Spinal cord (tissue), 10 donors: ENCODE results near the gene S100A7A. TPM values are rescaled to one million over a fixed set of nuclear protein-coding genes. Genes with fewer than 3 reads are reported as not detected.
"Not testable (repeated sequence)": the region's sequence is repeated elsewhere in the genome, so short reads cannot be mapped to it uniquely, and the experiment has no call there.

ENCODE experiments used
- DNase-seq, 6 donors: peaks; one replicate each; pipeline versions ENCODE4 v3.0.0 to v3.0.0-alpha.2; 2013 to 2015; ENCODE audit warnings: low spot score in 6 of 6, low read depth in 4 of 6
- H3K27ac ChIP-seq: one replicate; pipeline ENCODE4 v1.5.1; 2013; ENCODE audit warnings: low read depth, low read length, control low read depth
- H3K27me3 ChIP-seq: one replicate; pipeline ENCODE4 v1.6.1; 2013; ENCODE audit warnings: low read length; ENCODE audit not compliant: control insufficient read depth, insufficient read depth
- H3K36me3 ChIP-seq: one replicate; pipeline ENCODE4 v1.6.1; 2013; ENCODE audit warnings: low read length; ENCODE audit not compliant: control insufficient read depth, insufficient read depth
- H3K4me1 ChIP-seq: one replicate; pipeline ENCODE4 v1.6.1; 2013; ENCODE audit warnings: low read length; ENCODE audit not compliant: control insufficient read depth, insufficient read depth
- H3K4me3 ChIP-seq: one replicate; pipeline ENCODE4 v1.5.1; 2013; ENCODE audit warnings: low read depth, low read length, control low read depth
- H3K9me3 ChIP-seq: one replicate; pipeline ENCODE4 v1.6.1; 2013; ENCODE audit warnings: low read length; ENCODE audit not compliant: control insufficient read depth, insufficient read depth
- WGBS: methylation state at CpG from one replicate; pipeline ENCODE4 v1.1.5; 2013; ENCODE audit warnings: missing lambda C conversion rate; ENCODE audit not compliant: insufficient coverage; 5-methylcytosine and 5-hydroxymethylcytosine counted together
- polyA plus RNA-seq, 2 donors: library from polyadenylated mRNA; unstranded; fragments of 120-200 nt; gene quantifications; one replicate each; pipeline ENCODE4 v1.2.1, GENCODE V29; 2013; ENCODE audit not compliant: insufficient read length in 2 of 2
- total RNA-seq, 2 donors: library from RNA; depleted of rRNA in 1 of 2; stranded (reverse); fragments of 120-200 nt in 1 of 2; fragments of >200 nt in 1 of 2; gene quantifications; one replicate each; pipeline versions ENCODE4 v1.2.3 to v1.2.4, GENCODE V29; 2013 to 2014
- donor health status: healthy.

The S100A7A gene
- total and polyA plus RNA-seq, 4 donors = not detected

DNA sequence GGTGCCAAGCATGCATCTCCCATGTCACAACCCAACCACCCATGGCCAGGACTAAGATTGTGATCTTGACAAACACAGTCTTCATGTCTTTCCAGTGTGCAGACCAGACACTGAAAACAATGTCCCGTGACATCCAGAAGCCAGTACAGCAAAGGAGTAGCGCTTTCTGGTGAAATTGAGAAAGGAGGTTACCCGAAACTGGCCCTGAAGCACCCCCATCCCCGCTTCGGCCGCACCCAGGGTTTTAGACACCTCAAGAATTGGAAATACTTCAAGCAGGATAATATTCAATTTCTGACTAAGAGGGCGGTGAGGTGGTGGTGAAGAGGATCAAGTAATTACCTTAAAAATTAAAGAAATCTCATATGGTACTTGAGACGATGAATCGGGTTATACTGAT lies 14.9 kb upstream of the S100A7A start:
- Histone ChIP-seq H3K4me3 (no peak overlapping the region), H3K4me1 (no peaks in the 10 kb centered on the region), H3K27ac (no peak overlapping the region), H3K9me3 (no peaks in the 10 kb centered on the region), H3K27me3 (no peaks in the 10 kb centered on the region), H3K36me3 (no peaks in the 10 kb centered on the region)
- no peak for DNase-seq
- WGBS = 93% methylated on average over 2 of the region's 9 CpGs

DNA sequence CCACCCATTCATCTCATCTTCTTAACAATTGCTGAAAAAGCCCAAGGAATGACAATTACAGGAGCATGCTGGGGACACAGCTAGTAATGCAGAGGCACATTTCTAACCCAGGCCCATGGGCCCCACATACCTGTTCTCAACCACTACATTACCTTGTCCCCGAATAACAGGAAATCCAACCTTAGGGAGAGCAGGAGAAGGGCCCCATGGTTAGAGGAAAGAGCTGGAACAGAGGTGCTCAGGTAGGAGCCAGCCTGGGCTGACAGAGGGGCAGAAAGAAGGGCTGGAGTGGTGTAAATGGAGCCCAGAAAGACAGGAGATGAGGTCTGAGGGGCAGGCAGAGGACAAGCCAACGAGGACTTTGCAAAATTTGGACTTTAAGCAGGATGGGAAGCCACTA lies 14.1 kb upstream of the S100A7A start:
- no peaks in the 10 kb centered on the region for H3K9me3 ChIP-seq
- 50% methylated on average over 1 of the region's 2 CpGs for WGBS
- no peak for DNase-seq

DNA sequence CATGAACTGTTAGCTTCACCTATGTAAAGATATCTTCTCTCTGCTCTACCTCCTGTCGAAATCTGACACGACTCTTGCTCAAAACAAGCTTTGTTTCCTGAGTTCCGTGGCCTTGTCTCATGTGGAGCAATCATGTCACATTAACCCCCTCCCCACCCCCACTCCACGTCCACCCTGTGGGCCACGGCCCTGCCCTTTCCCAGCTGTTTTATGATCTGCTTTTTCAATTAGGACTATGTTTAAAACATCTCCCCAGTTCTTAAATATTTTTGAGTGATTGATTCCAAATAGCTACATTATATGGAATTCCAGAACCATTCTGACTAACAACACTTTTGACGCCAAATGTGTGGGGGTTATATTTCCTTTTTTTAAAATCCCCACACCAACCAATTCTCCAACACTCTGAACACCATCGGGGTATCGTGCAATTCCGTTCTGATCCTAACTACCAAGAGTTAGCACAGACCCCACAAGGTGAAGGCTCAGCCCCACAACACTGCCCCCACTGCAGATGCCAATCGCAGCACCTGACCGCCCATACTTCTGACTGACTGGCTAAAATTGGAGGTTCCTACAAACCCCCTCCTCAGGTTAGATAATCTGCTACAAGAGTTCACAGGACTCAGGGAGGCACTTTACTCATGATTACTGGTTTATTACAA lies 12.8 kb upstream of the S100A7A start:
- H3K4me1 ChIP-seq = no peaks in the 10 kb centered on the region
- no peak overlapping the region for H3K27ac ChIP-seq
- H3K4me3 ChIP-seq = no peak overlapping the region
- WGBS = 86% methylated on average over 8 of the region's 11 CpGs
- no peaks in the 10 kb centered on the region for H3K27me3 ChIP-seq
- DNase-seq = no peak
- no peaks in the 10 kb centered on the region for H3K9me3 ChIP-seq
- no peaks in the 10 kb centered on the region for H3K36me3 ChIP-seq

More for the DNA sequence above, 14.1 kb upstream of the S100A7A start:
- H3K27me3 ChIP-seq = no peaks in the 10 kb centered on the region
- no peak overlapping the region for H3K27ac ChIP-seq
- H3K4me1 ChIP-seq = no peaks in the 10 kb centered on the region
- H3K36me3 ChIP-seq = no peaks in the 10 kb centered on the region
- H3K4me3 ChIP-seq = no peak overlapping the region

GRCh38 chr1:153404086-153404635 lies 12.2 kb upstream of the S100A7A start:
- no peaks in the 10 kb centered on the region for H3K9me3 ChIP-seq
- no peaks in the 10 kb centered on the region for H3K27me3 ChIP-seq
- H3K36me3 ChIP-seq = no peaks in the 10 kb centered on the region
- no peak overlapping the region for H3K27ac ChIP-seq
- no peaks in the 10 kb centered on the region for H3K4me1 ChIP-seq
- no peak overlapping the region for H3K4me3 ChIP-seq
- DNase-seq = no peak
- 71% methylated on average over 5 of the region's 7 CpGs for WGBS

GRCh38 chr1:153404768-153405167 lies 11.6 kb upstream of the S100A7A start:
- 50% methylated on average over 15 of the region's 15 CpGs for WGBS
- Histone ChIP-seq H3K27ac (no peak overlapping the region), H3K4me3 (no peak overlapping the region), H3K36me3 (no peaks in the 10 kb centered on the region), H3K4me1 (no peaks in the 10 kb centered on the region), H3K27me3 (no peaks in the 10 kb centered on the region), H3K9me3 (no peaks in the 10 kb centered on the region)
- no peak for DNase-seq

DNA sequence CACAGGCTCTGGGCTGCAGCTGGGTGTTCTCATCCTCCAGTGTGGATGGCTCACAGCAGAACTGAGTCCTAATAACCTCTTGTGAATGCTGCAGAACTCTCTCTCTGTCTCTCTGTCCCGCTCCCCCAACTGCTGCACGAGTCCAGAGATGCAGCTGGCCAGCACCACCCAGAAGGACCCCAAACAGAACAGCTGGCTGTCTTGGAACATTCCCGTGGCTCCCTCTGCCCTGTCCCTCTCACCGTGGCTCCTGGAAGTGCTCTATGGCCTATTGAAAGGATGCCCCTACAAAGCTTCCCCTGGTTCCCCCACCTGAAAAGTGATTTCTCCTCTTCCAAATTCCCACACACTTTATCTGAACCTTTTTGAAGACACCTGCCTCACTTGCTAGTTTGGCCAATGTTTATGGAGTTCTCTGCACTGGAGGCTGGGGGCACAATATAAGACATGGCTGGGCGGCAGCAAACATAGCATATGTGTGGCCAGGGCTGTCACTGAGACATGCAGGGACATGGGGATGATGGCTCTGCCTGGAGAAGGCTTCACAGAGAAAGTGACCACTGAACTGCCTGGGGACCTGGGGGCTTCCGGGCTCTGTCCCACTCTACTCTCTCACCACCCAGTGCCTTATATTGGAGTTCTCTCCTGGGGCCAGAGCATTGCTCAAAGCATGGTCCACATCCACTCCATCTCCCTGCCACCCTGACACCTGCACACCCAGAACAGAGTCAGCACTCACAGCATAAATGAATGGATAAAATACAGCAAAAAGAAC lies 10.3 kb upstream of the S100A7A start:
- DNase-seq, H3K4me3 ChIP-seq, H3K9me3 ChIP-seq, H3K27ac ChIP-seq, H3K27me3 ChIP-seq, H3K36me3 ChIP-seq, H3K4me1 ChIP-seq: not testable (repeated sequence)
- WGBS = 75% methylated on average over 6 of the region's 6 CpGs

DNA sequence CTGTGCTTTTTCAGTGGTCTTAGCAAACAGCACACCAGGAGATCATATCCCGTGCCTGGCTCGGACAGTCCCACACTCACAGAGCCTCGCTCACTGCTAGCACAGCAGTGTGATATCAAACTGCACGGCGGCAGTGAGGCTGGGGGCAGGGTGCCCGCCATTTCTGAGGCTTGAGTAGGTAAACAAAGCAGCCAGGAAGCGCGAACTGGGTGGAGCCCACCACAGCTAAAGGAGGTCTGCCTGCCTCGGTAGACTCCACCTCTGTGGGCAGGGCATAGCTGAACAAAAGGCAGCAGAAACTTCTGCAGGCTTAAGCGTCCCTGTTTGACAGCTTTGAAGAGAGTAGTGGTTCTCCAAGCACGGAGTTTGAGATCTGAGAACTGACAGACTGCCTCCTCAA lies 9.0 kb upstream of the S100A7A start:
- not testable (repeated sequence) for H3K9me3 ChIP-seq, H3K4me3 ChIP-seq, H3K4me1 ChIP-seq, H3K27me3 ChIP-seq, H3K36me3 ChIP-seq, DNase-seq, H3K27ac ChIP-seq
- 77% methylated on average over 11 of the region's 11 CpGs for WGBS

DNA sequence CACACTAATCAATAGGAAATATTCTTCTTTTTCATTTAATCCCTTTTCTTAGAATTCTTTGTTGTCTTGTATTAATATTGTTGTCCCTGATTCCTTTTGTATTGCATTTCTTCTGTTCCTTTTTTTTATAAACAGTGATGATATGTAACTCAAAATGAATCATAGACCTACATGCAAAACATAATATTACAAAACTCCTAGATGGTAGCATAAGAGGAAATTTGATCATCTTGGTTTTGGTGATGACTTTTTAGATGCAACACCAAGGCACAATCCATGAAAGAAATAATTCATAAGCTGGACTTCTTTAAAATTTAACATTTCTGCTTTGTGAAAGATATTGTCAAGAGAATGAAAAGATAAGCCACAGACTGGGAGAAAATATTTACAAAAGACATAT lies 2.4 kb upstream of the S100A7A start:
- DNase-seq, H3K27me3 ChIP-seq, H3K4me3 ChIP-seq, H3K9me3 ChIP-seq, H3K36me3 ChIP-seq, H3K4me1 ChIP-seq, H3K27ac ChIP-seq: not testable (repeated sequence)

- H3K4me3 ChIP-seq = no peak overlapping the region
- no peak for DNase-seq
- WGBS = 78% methylated on average over 8 of the region's 12 CpGs
- H3K4me1 ChIP-seq = no peaks in the 10 kb centered on the region
- no peaks in the 10 kb centered on the region for H3K36me3 ChIP-seq
- H3K27ac ChIP-seq = no peak overlapping the region
- no peaks in the 10 kb centered on the region for H3K9me3 ChIP-seq
- H3K27me3 ChIP-seq = peaks cover 5% of the 10 kb centered on the region
These were observed 992 bp downstream of the S100A7A start for GRCh38 chr1:153417136-153417888.
